ENCODE results near the gene ADGRE1. TPM values are rescaled to one million over a fixed set of nuclear protein-coding genes. Genes with fewer than 3 reads are reported as not detected.

The ADGRE1 gene
- total RNA-seq, 2 donors from 2014 or later: 1.00 to 2.0 TPM

GRCh38 chr19:6890938-6891337 lies 3.6 kb downstream of the ADGRE1 start:
- peak in 1 of 2 donors; percentile 15 for ATAC-seq
- Mint-ChIP-seq H3K27ac (peak overlapping the region; percentile 15 to 32), H3K4me1 (ENCODE audit: low read depth in 2 of 2) (peaks cover 42% of the 10 kb centered on the region in 2 donors), H3K36me3 (peaks cover 9% of the 10 kb centered on the region), H3K27me3 (peaks cover 0 to 5% of the 10 kb centered on the region in 2 donors), H3K9me3 (peaks cover 16% of the 10 kb centered on the region), H3K4me3 (peak overlapping the region; percentile 19)
- DNase-seq (ENCODE audit: low spot score): no peak

GRCh38 chr19:6891761-6892385 lies 4.5 kb downstream of the ADGRE1 start:
- ATAC-seq (no peak), DNase-seq (ENCODE audit: low spot score) (no peak)
- peaks cover 0 to 5% of the 10 kb centered on the region in 2 donors for H3K27me3 Mint-ChIP-seq
- H3K9me3 Mint-ChIP-seq: peaks cover 16% of the 10 kb centered on the region
- peak overlapping the region; percentile 15 to 32 for H3K27ac Mint-ChIP-seq
- H3K4me3 Mint-ChIP-seq: peak overlapping the region; percentile 19
- H3K36me3 Mint-ChIP-seq: peaks cover 9% of the 10 kb centered on the region
- peaks cover 38 to 40% of the 10 kb centered on the region in 2 donors for H3K4me1 Mint-ChIP-seq (ENCODE audit: low read depth in 2 of 2)

DNA sequence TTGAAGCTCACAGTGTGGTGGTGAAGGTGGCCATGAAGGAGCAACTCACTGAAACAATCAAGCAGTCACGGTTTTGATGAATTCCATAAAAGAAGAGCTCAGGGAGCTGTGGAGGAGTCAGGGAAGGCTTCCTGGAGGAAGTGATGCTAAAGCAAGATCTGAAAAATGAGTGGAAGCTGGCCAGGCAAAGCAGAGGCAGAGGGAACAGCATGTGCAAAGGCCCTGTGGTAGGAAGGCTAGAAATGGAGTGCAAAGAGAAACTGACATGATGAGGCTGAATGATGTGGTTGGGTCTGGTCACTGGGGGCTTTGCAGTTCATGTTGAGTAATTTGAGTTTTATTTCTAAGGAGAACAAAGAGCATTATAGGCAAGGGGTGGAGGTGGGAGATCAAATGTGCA lies 6.9 kb downstream of the ADGRE1 start:
- Mint-ChIP-seq H3K27me3 (peaks cover 0 to 5% of the 10 kb centered on the region in 2 donors), H3K9me3 (peaks cover 10% of the 10 kb centered on the region), H3K27ac (no peak overlapping the region), H3K4me1 (ENCODE audit: low read depth in 2 of 2) (peaks cover 21 to 25% of the 10 kb centered on the region in 2 donors), H3K4me3 (no peak overlapping the region), H3K36me3 (peaks cover 14% of the 10 kb centered on the region)
- DNase-seq (ENCODE audit: low spot score) (no peak), ATAC-seq (no peak)

DNA sequence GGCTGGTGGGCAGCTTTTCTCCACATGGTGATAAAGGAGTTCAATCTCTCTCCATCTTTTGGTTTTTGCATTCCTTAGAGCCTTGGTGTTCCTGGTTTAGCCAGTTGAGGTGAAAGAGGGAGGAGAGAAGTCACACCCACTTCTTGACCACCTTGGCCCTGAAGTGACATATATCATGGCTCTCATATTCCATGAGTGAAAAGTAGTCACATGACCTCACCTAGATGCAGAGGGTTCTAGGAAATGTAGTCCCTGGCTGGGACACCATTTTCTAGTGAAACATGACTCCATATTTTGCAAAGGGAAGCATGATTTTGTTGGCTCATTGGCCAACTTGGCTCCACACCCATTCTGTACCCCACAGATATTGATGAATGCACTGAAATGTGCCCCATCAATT lies 16.1 kb downstream of the ADGRE1 start:
- no peaks in the 10 kb centered on the region for H3K4me1 Mint-ChIP-seq (ENCODE audit: low read depth in 2 of 2)
- no peak overlapping the region for H3K27ac Mint-ChIP-seq
- DNase-seq (ENCODE audit: low spot score) (no peak), ATAC-seq (no peak)
- no peak overlapping the region for H3K4me3 Mint-ChIP-seq
- peaks cover 7% of the 10 kb centered on the region for H3K9me3 Mint-ChIP-seq
- peaks cover 0 to 3% of the 10 kb centered on the region in 2 donors for H3K27me3 Mint-ChIP-seq
- H3K36me3 Mint-ChIP-seq: peaks cover 18% of the 10 kb centered on the region

GRCh38 chr19:6906559-6907060 lies 19.2 kb downstream of the ADGRE1 start:
- DNase-seq (ENCODE audit: low spot score): no peak
- Mint-ChIP-seq H3K4me1 (ENCODE audit: low read depth in 2 of 2) (no peaks in the 10 kb centered on the region), H3K36me3 (peaks cover 7% of the 10 kb centered on the region), H3K4me3 (no peak overlapping the region), H3K27me3 (peaks cover 0 to 3% of the 10 kb centered on the region in 2 donors), H3K27ac (no peak overlapping the region), H3K9me3 (peaks cover 3% of the 10 kb centered on the region)
- no peak for ATAC-seq

- Mint-ChIP-seq H3K4me1 (ENCODE audit: low read depth in 2 of 2) (no peaks in the 10 kb centered on the region), H3K36me3 (peaks cover 10% of the 10 kb centered on the region), H3K27me3 (no peaks in the 10 kb centered on the region), H3K9me3 (peaks cover 5% of the 10 kb centered on the region), H3K4me3 (no peak overlapping the region), H3K27ac (no peak overlapping the region)
- DNase-seq (ENCODE audit: low spot score): no peak
- no peak for ATAC-seq
Measured at GRCh38 chr19:6911523-6911922, 24.1 kb downstream of the ADGRE1 start.

GRCh38 chr19:6914321-6914720 lies 26.9 kb downstream of the ADGRE1 start:
- ATAC-seq: no peak
- Mint-ChIP-seq H3K27ac (no peak overlapping the region), H3K27me3 (peaks cover 0 to 2% of the 10 kb centered on the region in 2 donors), H3K4me1 (ENCODE audit: low read depth in 2 of 2) (no peaks in the 10 kb centered on the region), H3K9me3 (peaks cover 5% of the 10 kb centered on the region), H3K36me3 (peaks cover 9% of the 10 kb centered on the region), H3K4me3 (no peak overlapping the region)
- DNase-seq (ENCODE audit: low spot score): no peak

DNA sequence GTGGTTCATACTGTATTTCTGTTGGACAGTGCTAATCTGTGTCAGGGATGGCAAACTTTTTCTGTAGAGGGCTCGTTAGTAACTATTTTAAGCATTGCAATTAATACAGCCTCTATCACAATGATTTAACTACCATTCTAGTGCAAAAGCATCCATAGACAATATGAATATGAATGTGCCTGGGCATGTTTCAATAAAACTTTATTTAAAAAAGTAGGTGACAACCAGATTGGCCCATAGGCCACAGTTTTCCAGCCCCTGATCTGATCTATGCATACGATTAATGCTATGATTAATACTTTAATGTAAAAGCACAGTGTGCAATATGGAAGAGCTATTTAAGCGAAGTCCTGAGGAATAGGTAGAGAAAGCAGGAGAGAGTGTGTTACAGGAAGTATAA lies 29.6 kb downstream of the ADGRE1 start:
- DNase-seq (ENCODE audit: low spot score) (no peak), ATAC-seq (no peak)
- Mint-ChIP-seq H3K9me3 (peaks cover 5% of the 10 kb centered on the region), H3K4me3 (no peak overlapping the region), H3K27me3 (peaks cover 0 to 2% of the 10 kb centered on the region in 2 donors), H3K4me1 (ENCODE audit: low read depth in 2 of 2) (no peaks in the 10 kb centered on the region), H3K36me3 (peaks cover 9% of the 10 kb centered on the region), H3K27ac (no peak overlapping the region)

DNA sequence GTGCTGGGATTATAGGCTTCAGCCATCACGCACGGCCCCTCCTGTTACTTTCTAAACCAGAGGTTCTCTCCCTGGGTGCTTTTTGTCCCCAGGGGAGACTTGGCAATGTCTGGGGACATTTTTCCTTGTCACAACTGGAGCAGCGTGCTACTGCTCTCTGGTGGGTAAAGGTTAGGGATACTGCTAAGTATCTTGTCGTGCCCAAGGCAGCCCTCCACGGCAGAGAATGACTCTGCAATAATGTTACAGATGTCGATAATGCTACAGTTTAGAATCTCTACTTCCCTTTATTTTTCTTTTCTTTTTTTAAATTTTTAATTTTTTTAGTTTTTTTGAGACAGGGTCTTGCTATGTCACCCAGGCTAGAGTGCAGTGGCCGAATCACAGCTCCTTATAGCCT lies 38.0 kb downstream of the ADGRE1 start:
- H3K4me1 Mint-ChIP-seq (ENCODE audit: low read depth in 2 of 2): peaks cover 0 to 9% of the 10 kb centered on the region in 2 donors
- DNase-seq (ENCODE audit: low spot score): no peak
- H3K9me3 Mint-ChIP-seq: no peaks in the 10 kb centered on the region
- no peaks in the 10 kb centered on the region for H3K36me3 Mint-ChIP-seq
- H3K27me3 Mint-ChIP-seq: no peaks in the 10 kb centered on the region
- no peak for ATAC-seq
- H3K4me3 Mint-ChIP-seq: no peak overlapping the region
- H3K27ac Mint-ChIP-seq: no peak overlapping the region

DNA sequence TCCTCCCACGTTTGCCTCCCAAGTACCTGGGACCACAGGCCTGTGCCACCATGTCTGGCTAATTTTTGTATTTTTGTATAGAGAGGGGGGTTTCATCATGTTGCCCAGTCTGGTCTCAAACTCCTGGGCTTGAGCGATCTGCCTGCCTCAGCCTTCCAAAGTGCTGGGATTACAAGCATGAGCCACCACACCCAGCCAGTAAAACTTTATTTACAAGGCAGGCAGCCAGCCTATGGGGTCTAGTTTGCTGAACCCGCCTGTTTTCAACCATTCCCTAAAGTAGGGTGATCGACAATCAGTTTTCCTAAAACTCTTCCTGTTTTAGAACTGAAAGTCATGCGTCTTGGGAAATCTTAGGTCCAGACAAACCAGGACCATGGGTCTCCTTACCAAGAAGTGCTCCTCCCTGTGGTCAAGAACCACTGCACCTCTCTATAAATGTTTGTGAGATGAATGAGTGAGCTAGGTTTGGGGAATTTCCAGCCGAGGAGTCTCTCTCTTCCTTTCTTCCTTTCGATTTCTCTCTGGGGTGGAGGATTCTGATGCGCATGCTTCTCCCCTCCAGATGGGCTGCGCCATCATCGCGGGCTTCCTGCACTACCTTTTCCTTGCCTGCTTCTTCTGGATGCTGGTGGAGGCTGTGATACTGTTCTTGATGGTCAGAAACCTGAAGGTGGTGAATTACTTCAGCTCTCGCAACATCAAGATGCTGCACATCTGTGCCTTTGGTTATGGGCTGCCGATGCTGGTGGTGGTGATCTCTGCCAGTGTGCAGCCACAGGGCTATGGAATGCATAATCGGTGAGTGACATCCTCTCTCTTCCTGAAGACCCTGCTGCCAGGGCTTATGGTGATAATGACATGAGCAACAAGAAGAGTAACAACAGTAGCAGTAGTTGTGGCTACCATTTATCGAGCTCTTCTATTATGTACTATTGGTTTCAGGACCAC lies 38.7 kb downstream of the ADGRE1 start:
- H3K27ac Mint-ChIP-seq: no peak overlapping the region
- H3K4me3 Mint-ChIP-seq: peak overlapping the region; percentile 63
- H3K36me3 Mint-ChIP-seq: no peaks in the 10 kb centered on the region
- ATAC-seq (peak in 1 of 2 donors; percentile 49), DNase-seq (ENCODE audit: low spot score) (no peak)
- peaks cover 0 to 9% of the 10 kb centered on the region in 2 donors for H3K4me1 Mint-ChIP-seq (ENCODE audit: low read depth in 2 of 2)
- H3K9me3 Mint-ChIP-seq: peaks cover 3% of the 10 kb centered on the region
- H3K27me3 Mint-ChIP-seq: no peaks in the 10 kb centered on the region

GRCh38 chr19:6930190-6930589 lies 42.8 kb downstream of the ADGRE1 start:
- no peak overlapping the region for H3K4me3 Mint-ChIP-seq
- H3K9me3 Mint-ChIP-seq: peaks cover 3% of the 10 kb centered on the region
- DNase-seq (ENCODE audit: low spot score): no peak

DNA sequence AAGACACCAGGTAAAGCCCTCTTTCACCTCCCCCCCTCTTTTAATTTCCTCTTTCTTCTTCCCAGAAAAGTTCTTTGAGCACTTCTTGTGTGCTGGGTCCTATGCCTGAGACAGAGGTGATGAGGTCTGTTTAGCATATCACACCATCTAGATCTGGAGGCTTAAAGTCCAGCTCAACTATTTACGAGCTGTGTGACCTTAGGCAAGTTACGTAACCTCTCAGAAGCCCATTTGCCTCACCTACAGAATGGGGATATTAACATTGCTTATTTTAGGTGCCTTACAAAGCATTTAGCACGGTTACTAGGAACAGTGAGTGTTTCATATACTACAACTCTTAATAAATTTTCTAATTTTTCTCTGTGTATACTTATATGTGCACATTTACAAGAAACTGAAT lies 47.7 kb downstream of the ADGRE1 start:
- Mint-ChIP-seq H3K36me3 (no peaks in the 10 kb centered on the region), H3K27me3 (peaks cover 0 to 3% of the 10 kb centered on the region in 2 donors), H3K27ac (no peak overlapping the region), H3K4me3 (no peak overlapping the region), H3K4me1 (ENCODE audit: low read depth in 2 of 2) (peaks cover 0 to 3% of the 10 kb centered on the region in 2 donors), H3K9me3 (peaks cover 3% of the 10 kb centered on the region)
- ATAC-seq (no peak), DNase-seq (ENCODE audit: low spot score) (no peak)

More at GRCh38 chr19:6930190-6930589, 42.8 kb downstream of the ADGRE1 start:
- Mint-ChIP-seq H3K36me3 (no peaks in the 10 kb centered on the region), H3K4me1 (ENCODE audit: low read depth in 2 of 2) (peaks cover 3 to 9% of the 10 kb centered on the region in 2 donors), H3K27me3 (peaks cover 0 to 3% of the 10 kb centered on the region in 2 donors), H3K27ac (no peak overlapping the region)
- no peak for ATAC-seq

- Mint-ChIP-seq H3K9me3 (peaks cover 3% of the 10 kb centered on the region), H3K4me3 (no peak overlapping the region), H3K4me1 (ENCODE audit: low read depth in 2 of 2) (peaks cover 0 to 3% of the 10 kb centered on the region in 2 donors), H3K27me3 (peaks cover 0 to 3% of the 10 kb centered on the region in 2 donors), H3K27ac (no peak overlapping the region), H3K36me3 (no peaks in the 10 kb centered on the region)
- ATAC-seq (no peak), DNase-seq (ENCODE audit: low spot score) (no peak)
Measured at GRCh38 chr19:6935618-6936017, 48.2 kb downstream of the ADGRE1 start.

- no peaks in the 10 kb centered on the region for H3K36me3 Mint-ChIP-seq
- peaks cover 0 to 11% of the 10 kb centered on the region in 2 donors for H3K27me3 Mint-ChIP-seq
- ATAC-seq (peak in 1 of 2 donors; percentile 51), DNase-seq (ENCODE audit: low spot score) (no peak)
- no peak overlapping the region for H3K27ac Mint-ChIP-seq
- H3K4me3 Mint-ChIP-seq: no peak overlapping the region
- no peaks in the 10 kb centered on the region for H3K9me3 Mint-ChIP-seq
- peaks cover 7 to 8% of the 10 kb centered on the region in 2 donors for H3K4me1 Mint-ChIP-seq (ENCODE audit: low read depth in 2 of 2)
Measured at GRCh38 chr19:6945733-6946132, 58.4 kb downstream of the ADGRE1 start.

All from natural killer cell treated with Interleukin-12 subunit alpha and Interleukin-12 subunit beta and Interleukin-15 and Interleukin-18, amount 100 ng/mL, for 72 hours (primary cell).